GM21717 (cell line): ENCODE data around the gene GKN1.

Source experiments
- ATAC-seq: cut with Tn5 transposase; IDR thresholded peaks from one replicate; pipeline ENCODE4 v1.9.1; 2021; ENCODE audit warnings: mild to moderate bottlenecking, moderate library complexity; ENCODE audit not compliant: unreplicated experiment

The GKN1 gene, protein sequence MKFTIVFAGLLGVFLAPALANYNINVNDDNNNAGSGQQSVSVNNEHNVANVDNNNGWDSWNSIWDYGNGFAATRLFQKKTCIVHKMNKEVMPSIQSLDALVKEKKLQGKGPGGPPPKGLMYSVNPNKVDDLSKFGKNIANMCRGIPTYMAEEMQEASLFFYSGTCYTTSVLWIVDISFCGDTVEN

DNA sequence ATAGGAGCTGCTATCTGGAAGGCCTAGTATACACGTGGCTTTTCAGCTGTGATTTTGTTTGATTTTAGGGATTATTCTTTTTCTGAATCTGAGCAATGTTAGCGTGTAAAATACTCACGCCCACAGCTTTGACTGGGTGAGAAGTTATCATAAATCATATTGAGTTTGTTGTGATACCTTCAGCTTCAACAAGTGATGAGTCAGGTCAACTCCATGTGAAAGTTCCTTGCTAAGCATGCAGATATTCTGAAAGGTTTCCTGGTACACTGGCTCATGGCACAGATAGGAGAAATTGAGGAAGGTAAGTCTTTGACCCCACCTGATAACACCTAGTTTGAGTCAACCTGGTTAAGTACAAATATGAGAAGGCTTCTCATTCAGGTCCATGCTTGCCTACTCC lies at the start of gene GKN1:
TSS of gene GKN1 (plus strand) at position 386 of the 400 bp plus-strand sequence. CDS start 42 bp downstream, outside the sequence.
- no peak for ATAC-seq

DNA sequence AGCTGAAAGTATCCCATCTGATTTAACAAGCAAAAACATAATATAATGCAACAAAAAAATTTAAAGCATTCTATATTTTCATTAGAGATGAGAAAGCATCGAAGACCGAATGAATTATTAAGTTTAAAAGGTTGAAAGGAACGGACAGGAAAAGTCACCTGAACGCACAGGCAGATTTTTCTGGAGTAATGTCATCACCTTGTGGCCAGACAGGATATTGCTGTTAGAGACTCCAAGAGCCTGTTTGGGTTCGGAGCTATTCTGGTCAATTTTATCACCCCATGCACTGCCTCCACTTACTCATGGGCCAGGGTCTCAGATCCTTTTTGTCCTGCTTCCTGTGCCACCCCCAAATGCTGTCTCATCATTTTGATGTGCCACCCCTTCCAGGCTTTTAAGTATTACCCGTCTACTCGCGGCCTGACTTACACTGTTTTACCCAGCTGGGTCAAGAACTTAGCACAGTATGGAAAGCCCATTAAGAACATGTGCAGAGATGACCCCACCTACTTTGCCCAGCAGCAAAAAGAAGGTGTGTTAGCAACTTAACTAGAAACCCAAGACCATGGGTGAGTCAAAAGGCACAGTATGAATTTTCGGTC lies 49.0 kb upstream of the GKN1 start:
- ATAC-seq, result no peak

DNA sequence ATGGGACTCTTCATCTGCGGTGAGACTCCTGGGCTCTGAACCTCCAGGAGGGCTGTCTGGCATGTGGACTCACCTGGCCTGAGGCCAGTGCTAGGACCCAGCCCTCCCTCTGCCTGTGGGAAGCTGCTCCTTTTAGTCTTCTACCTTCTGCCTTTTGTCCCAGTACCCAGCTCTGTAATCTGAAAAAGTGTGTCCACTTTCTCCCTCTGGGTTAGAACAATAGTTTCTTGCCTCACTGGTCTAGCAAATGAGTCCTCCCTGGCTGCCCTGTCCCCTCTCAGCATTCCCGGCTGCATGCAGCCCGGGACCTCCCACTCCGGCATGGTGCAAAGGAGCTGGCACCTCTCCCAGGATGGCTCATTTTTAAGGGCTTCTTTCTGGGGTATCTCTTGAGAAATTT lies 47.6 kb upstream of the GKN1 start:
- ATAC-seq, result no peak

DNA sequence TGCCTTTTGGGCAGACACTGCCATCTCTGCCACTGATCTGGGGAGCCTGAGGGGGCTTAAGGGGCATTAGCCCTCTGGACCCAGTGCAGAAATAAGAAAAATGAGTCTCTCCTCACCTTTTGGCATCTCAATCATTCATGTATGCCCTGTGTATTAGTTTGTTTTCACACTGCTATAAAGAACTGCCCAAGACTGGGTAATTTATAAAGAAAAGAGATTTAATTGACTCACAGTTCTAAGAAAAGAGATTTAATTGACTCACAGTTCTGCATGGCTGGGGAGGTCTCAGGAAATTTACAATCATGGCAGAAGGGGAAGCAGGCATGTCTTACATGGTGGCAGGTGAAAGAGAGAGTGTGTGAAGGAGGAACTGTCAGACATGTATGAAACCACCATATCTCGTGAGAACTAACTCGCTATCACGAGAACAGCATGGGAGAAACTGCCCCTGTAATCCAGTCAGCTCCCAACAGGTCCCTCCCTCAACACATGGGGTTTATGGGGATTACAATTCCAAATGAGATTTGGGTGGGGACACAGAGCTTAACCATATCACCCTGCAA lies 43.2 kb upstream of the GKN1 start:
- no peak for ATAC-seq

DNA sequence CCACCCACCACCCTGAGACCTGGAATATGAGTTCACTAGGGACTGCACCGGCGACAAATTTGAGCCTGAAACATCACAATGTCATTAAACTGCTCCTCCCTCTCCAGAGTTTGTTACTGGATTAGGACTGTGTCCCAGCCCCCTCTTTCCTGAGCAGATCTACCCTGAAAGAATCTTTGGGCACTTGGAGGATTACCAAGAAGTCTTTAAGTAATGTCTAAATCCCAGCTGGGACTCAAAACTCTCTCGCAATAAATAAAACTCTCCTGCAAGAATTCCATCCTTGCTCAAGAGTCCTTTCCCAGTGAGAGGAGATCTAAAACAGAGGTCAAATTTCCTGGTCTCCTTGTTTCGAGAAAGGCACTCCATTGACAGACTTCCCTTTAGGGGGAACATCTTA lies 42.6 kb upstream of the GKN1 start:
- ATAC-seq, result no peak

DNA sequence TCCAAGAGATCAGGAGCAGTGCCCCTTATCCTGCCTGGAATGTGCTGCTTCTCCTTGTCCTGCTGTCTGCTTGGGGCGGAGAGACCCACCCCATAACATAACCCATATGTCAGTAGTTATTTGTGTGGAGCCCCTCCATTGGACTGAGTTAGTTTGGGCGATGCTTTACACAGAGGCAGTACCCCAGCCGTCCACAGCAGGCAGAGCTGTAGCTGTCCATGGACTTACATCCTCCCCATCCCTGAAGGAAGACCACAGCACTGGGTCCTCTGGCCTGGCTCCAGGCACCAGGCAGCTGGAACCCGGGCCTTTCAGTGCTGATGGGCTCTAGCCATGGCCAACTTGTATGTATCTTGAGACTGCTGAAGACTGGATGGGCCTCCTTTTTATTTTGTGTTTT lies 42.0 kb upstream of the GKN1 start:
- ATAC-seq, result no peak

DNA sequence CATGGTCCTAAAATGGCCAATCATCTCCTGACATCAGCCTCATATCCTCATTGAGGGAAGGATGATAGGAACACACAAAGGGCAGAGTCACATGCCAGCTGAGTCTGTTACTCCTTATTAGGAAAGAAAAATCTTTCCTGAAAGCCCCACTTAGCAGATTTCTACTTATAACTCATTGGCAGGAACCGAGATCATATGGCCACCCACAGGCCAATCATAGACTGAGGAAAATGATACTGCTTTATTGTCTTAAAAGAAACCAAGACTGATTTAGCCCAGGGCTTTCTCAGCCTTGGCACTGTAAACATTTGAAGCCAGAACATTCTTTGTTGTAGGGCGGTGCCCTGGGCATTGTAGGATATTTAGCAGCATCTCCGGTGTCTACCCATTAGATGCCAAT lies 40.4 kb upstream of the GKN1 start:
- ATAC-seq, result no peak

DNA sequence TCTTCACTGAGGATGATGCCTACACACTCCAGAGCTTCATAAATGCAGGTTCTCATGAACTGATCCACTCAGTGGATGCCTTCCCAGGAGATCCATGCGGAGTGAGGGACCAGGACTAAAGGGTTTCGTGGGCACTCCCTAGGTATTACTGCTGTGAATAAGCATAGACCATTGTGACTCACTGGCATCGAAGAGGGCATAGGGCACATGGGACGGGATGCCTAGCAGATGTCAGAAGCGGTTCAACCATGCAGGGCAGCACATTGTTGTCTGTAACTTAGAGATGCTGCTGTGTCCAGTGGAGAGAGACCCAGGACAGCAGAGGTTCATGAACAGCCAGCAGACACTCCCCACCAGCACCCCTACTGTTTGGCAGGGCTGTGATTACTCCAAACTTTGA lies 39.0 kb upstream of the GKN1 start:
- ATAC-seq, result no peak

DNA sequence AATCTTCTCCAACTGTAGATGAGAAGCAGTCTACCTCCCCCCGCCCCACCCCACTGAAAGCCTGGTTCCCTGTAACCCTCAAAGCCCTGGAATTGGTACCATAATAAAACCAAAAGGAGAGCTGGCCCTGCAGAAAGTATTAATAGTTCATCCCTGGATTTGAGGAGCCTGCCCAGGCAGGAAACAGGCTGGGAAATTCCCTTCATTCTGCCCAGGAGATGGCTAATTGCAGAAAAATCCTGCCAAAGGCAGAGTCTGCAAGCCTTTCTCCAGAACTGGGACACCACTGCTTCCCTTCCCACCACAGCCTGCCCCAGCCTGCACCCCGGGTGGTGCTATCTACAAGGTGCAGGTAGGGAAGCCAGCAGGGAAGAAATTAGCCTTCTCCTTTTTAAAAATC lies 38.0 kb upstream of the GKN1 start:
- ATAC-seq, result no peak

DNA sequence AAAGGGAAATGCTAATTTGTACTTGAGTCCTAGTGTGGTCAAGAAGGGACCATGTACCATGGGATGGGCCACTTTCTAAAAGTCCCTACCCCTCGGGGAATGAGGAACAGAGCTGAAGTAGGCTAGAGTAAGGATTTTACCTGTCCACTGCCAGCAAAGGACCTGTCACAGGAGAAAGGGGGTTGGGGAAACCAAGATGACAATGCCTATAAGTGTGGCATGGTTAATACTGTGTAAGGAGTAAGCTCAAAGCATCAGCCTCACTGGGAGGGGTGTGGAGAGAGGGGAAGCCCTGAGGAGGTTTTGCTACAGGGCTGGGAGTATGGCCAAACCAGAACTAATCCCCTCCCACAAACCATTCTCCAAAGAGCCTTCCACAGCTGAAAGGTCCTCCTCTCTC lies 37.5 kb upstream of the GKN1 start:
- no peak for ATAC-seq

DNA sequence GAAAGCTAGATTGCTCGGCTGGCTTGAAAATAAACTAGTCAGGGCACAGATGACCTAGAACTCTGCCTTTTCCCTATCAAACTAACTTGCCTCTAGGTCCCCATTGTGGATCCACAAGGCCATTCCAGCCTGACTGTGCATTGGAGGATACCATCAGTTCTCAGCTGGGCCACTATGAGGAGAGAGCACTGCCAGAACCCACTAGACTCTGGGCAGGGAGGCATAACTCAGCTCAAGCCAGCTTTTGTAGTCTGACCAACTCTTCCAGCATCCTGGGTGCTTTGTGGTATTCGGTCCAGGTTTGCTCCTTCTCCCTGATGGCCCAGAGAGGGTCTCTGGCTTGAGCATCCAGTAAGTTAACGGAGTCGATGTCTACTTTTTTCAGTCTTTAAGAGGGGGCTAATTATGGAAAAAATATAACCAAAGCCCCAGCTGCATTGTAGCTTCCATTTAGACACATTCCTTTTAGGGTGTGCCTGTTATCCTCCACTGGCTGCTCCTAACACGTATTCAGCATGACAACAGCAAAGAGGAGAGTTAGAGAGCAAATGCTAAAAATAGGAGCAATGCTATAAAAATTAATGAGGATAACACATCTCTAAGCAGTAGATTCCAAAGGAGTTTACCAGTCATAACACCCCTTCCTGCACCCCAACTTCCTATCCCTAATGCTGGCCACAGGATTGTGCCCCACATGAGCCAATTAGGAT lies 36.9 kb upstream of the GKN1 start:
- ATAC-seq, result no peak

DNA sequence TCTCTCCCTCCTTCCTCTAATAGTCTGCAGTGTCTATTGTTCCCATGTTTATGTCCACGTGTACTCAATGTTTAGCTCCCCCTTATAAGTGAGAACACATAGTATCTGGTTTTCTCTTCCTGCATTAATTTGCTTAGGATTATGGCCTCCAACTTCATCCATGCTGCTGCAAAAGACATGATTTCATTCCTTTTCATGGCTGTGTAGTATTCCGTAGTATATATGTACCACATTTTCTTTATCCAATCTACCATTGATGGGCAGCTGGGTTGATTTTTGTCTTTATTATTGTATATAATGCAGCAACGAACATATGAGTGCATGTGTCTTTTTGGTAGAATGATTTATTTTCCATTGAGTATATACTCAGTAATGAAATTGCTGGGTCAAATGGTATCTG lies 35.5 kb upstream of the GKN1 start:
- no peak for ATAC-seq

DNA sequence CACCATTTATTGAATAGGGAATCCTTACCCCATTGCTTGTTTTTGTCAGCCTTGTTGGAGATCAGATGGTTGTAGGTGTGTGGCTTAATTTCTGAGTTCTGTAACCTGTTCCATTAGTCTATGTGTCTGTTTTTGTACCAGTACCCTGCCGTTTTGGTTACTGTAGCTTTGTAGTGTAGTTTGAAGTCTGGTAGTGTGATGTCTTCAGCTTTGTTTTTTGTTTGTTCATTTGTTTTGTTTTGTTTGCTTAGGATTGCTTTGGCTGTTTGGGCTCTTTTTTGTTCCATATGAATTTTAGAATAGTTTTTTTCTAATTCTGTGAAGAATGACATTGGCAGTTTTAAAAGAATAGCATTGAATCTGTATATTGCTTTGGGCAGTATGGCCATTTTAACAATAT lies 34.5 kb upstream of the GKN1 start:
- ATAC-seq, result no peak

DNA sequence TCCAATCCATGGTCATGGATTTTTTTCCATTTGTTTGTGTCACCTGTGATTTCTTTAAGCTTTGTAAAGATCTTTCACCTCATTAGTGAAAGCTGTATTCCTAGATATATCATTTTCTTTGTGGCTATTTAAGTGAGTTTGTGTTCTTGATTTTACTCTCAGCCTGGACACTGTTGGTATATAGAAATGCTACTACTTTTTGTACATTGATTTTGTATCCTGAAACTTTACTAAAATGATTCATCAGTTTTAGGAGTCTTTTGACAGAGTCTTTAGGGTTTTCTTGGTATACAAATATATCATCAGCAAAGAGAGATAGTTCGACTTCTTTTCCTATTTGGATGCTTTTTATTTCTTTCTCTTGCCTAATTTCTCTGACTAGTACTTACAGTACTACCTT lies 34.1 kb upstream of the GKN1 start:
- ATAC-seq, result no peak

DNA sequence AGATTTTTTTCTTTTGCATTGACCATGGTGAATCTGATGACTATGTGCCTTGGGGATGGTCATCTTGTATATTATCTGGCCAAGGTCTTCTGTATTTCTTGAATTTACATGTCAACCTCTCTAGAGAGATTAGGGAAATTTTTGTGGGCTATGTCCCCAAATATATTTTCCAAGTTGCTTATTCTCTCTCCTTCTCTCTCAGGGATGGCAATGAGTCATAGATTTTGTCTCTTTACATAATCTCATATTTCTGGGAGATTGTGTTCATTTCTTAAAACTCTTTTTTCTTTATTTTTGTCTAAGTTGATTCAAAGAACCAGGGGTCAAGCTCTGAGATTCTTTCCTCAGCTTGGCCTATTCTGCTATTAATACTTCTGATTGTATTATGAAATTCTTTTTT lies 31.6 kb upstream of the GKN1 start:
- ATAC-seq, result no peak

DNA sequence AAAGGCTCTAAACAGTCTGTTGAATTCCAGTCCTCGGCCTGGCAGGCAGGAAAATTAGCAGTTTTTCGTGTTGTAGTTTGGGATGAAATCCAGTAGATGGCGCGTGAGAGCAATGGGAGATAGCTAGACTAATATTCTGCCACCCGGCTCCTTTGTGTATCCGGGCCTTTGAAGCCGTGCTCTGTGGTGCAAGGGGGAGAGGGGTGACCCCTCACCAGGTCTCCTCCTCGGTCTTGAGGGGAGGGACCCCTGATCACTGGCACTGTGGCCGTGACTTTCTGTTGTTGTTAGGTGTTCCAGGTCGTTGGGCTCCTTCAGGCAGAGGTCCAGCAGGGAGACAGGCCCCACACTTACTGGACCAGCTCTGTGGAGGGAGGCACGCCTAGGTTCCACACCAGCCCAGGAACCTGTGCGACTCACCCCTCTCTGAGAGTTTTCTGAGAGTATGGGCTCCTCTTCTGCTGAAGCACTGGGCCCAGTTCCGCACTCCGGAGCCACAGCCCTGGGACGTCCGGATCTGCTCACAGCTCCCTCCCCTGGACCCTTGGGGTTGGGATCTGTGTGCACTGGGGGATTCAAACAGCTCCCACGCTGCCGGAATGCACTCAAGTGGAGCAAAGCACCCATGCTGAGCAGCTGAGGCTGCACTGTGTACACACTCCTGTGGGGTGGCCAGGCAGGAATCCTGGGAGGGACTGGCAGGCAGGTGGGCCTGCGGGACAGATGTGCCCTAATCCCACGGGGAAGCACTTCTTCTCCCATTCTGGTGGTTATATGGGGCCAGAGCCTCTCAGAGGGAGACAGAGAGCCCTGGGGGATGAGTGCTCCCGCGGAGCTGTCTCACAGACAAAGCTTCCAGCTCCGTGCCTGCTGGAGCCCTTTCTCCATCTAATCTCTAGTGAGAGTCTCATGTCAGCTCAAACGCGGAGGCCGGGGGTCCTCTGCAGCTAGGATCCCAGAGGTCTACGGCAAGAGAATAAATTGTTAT lies 30.6 kb upstream of the GKN1 start:
- ATAC-seq, result no peak

DNA sequence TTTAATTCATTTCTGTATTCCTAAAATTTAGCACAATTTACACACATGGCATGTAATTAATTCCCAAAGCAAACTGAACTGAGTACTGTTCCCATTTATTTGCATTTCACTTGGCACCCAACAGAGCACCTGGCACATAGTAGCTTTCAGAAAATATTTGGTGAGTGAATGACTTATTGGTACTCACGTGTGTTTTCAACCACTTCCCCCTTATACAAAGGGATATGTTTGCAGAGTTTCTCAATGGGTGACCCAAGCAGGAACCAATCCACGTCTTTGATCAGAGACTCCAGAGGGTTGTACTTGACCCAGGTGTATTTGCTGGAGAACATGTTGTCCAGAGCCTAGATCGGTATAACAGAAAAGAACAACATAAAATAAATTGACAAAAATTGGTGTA lies 28.3 kb upstream of the GKN1 start:
- ATAC-seq, result no peak

DNA sequence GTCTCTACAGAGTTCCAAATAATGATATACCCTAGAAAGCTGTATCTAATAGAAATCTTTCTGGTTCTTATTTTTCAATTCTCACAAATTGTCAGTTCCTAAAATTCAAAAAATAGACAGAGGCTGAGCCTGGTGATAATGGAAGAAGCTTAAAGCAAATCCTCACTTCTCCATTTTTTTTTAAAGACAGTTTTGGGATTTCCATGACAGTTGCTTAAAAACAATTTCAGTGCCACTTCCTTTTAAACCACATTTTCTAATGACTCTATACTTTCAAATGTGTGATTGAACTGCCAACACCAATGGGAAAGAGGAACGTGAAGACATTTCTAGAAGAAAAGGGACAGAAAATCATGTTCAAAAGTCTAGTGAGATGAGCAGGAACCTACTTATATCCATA lies 25.7 kb upstream of the GKN1 start:
- no peak for ATAC-seq

DNA sequence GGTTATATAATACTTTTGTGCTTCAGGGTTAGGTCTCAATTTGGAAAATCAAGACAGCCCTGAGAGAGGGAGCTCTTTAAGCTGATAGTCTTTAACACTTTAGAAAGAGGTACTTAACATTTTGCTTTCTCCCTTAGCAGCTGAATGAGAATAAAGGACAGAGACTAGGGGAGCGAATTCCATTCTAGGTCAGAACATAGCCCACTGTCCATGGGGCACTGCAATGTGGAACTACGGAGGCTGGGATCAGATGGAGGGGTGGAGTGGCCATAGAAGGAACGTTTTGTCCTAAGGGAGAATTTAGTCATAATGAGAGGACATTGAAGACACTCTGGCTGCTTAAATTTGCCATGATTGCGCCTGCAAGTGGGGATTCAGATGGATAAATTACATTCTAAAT lies 22.5 kb upstream of the GKN1 start:
- ATAC-seq, result no peak

DNA sequence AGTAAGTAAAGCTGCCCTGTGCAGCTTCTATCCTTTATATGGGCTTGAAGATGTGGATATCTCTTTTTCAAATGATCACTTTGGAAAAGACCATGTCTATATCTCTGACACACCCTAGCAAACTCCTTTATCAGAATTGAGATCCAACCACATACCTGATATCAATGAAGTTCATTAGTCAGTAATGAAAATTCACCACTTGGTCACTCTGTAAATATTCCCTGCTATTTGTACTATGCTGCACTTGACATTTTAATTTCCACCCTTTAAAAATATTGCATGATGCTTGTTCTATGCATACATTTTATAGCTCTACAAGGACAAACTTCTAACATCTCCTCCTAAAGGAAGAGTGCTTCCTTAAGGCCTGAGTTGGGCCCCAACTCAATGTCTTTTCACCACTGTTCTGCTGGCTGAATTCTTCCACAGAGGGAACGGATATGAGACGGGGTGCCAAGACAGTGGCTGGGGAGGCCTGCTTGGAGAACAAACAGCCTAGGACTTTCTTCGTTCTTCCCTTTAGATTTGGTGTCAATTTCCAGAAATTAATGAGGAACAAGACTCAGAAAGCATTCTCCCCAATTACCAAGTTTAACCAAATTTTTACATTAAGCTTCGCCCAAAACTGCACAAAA lies 21.4 kb upstream of the GKN1 start, which contains the start of gene GKN2:
TSS of gene GKN2 (minus strand) at position 7 of the 635 bp plus-strand sequence. CDS start 32 bp downstream, outside the sequence.
- no peak for ATAC-seq
